ENCODE data around the gene OSBP2.

GRCh38 chr22:30705710-30706651 is 11.3 kb downstream of the OSBP2 start:
- TF ChIP-seq, protein P1, sequence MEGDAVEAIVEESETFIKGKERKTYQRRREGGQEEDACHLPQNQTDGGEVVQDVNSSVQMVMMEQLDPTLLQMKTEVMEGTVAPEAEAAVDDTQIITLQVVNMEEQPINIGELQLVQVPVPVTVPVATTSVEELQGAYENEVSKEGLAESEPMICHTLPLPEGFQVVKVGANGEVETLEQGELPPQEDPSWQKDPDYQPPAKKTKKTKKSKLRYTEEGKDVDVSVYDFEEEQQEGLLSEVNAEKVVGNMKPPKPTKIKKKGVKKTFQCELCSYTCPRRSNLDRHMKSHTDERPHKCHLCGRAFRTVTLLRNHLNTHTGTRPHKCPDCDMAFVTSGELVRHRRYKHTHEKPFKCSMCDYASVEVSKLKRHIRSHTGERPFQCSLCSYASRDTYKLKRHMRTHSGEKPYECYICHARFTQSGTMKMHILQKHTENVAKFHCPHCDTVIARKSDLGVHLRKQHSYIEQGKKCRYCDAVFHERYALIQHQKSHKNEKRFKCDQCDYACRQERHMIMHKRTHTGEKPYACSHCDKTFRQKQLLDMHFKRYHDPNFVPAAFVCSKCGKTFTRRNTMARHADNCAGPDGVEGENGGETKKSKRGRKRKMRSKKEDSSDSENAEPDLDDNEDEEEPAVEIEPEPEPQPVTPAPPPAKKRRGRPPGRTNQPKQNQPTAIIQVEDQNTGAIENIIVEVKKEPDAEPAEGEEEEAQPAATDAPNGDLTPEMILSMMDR (IDR thresholded peaks at IDR 0.05) = no peak
- TF ChIP-seq EZH2phosphoT487 (IDR thresholded peaks at IDR 0.05) (no peak), EZH2 (IDR thresholded peaks at IDR 0.05) (no peak)

Data from neural progenitor cell (in vitro differentiated cells).